B cell (primary cell): Measurements from ENCODE around the gene FSD1. TPM values are rescaled to one million over a fixed set of nuclear protein-coding genes. Genes with fewer than 3 reads are reported as not detected.

Experiments used
- ATAC-seq: fragments of 200-7000 bp; cut with Tn5 transposase; one replicate; pipeline ENCODE4 v1.10.0; 2021; ENCODE audit warnings: low read depth, mild to moderate bottlenecking, moderate number of reproducible peaks, moderate library complexity
- CTCF ChIA-PET: fragments of 350-600 bp; sonication (Branson Sonifier 250); formaldehyde crosslinking; loops from one replicate; lab custom pipeline; 2021; ENCODE audit warnings: antibody characterized with exemption, inconsistent platforms; lab: Charles Lee
- POLR2A ChIA-PET: fragments of 350-600 bp; sonication (Branson Sonifier 250); formaldehyde crosslinking; loops from one replicate; lab custom pipeline; 2021; ENCODE audit warnings: antibody characterized with exemption; lab: Charles Lee
- DNase-seq: peaks from one replicate; pipeline ENCODE4 v3.0.0; 2013
- H2AFZ ChIP-seq: 2 replicates; pipeline ENCODE4 v1.6.1; 2012; ENCODE audit warnings: mild to moderate bottlenecking, low read depth, low read length; ENCODE audit not compliant: insufficient read depth, poor library complexity, severe bottlenecking
- H3K27ac ChIP-seq, 2 donors: 1 replicate in 1 of 2; 2 replicates in 1 of 2; pipeline ENCODE4 v1.5.1; 2012 to 2013; ENCODE audit warnings: low read length in 2 of 2, mild to moderate bottlenecking in 2 of 2, moderate library complexity in 1 of 2
- H3K27me3 ChIP-seq, 4 experiments: fragments of 200-600 bp in 1 of 4; sonication (generic) in 1 of 4; replicated peaks in 1 of 4; 1 replicate in 2 of 4; 2 replicates in 2 of 4; pipeline versions ENCODE4 v1.6.1 to v1.7.0; 2013 to 2016; ENCODE audit warnings: low read length in 3 of 4, mild to moderate bottlenecking in 2 of 4, mixed read lengths in 1 of 4, moderate library complexity in 1 of 4; ENCODE audit not compliant: insufficient read depth in 4 of 4, control insufficient read depth in 3 of 4; ENCODE audit errors: control extremely low read depth in 1 of 4
- H3K36me3 ChIP-seq, 2 experiments: replicated peaks in 1 of 2; 1 replicate in 1 of 2; 2 replicates in 1 of 2; pipeline versions ENCODE4 v1.6.1 to v1.7.1; 2013; ENCODE audit warnings: low read length in 1 of 2; ENCODE audit not compliant: insufficient read depth in 2 of 2, control insufficient read depth in 1 of 2; ENCODE audit errors: control extremely low read depth in 1 of 2, extremely low read depth in 1 of 2
- H3K4me1 ChIP-seq, 2 donors: fragments of 200-600 bp in 1 of 2; sonication (generic) in 1 of 2; 1 replicate in 1 of 2; 2 replicates in 1 of 2; pipeline versions ENCODE4 v1.5.1 to v1.6.1; 2013 to 2017; ENCODE audit warnings: low read length in 2 of 2; ENCODE audit not compliant: control insufficient read depth in 2 of 2, insufficient read depth in 2 of 2
- H3K4me2 ChIP-seq: replicated peaks from 2 replicates; pipeline ENCODE3; 2012; ENCODE audit warnings: mild to moderate bottlenecking, low read depth, low read length; ENCODE audit not compliant: poor library complexity, severe bottlenecking
- H3K4me3 ChIP-seq, 5 experiments: fragments of 200-600 bp in 1 of 5; sonication (generic) in 1 of 5; 1 replicate in 3 of 5; 2 replicates in 2 of 5; pipeline versions ENCODE4 v1.5.1 to v1.7.0; 2011 to 2016; ENCODE audit warnings: low read length in 4 of 5, mild to moderate bottlenecking in 4 of 5, low read depth in 2 of 5, control low read depth in 1 of 5, moderate library complexity in 1 of 5; ENCODE audit not compliant: insufficient read depth in 1 of 5; ENCODE audit errors: control extremely low read depth in 1 of 5, extremely low read depth in 1 of 5
- H3K79me2 ChIP-seq: fragments of 200-600 bp; sonication (generic); one replicate; pipeline ENCODE4 v1.6.0; 2016; ENCODE audit warnings: low read length; ENCODE audit not compliant: control insufficient read depth, insufficient read depth
- H3K9ac ChIP-seq: fragments of 200-600 bp; sonication (generic); 2 replicates; pipeline ENCODE4 v1.6.1; 2017; ENCODE audit warnings: mild to moderate bottlenecking, low read length, moderate library complexity
- H3K9me3 ChIP-seq, 3 donors: one replicate each; pipeline versions ENCODE4 v1.6.1 to v1.7.1; 2013; ENCODE audit warnings: low read length in 2 of 3; ENCODE audit not compliant: control insufficient read depth in 2 of 3, insufficient read depth in 1 of 3; ENCODE audit errors: control extremely low read depth in 1 of 3
- H4K20me1 ChIP-seq: 2 replicates; pipeline ENCODE4 v1.6.0; 2012; ENCODE audit warnings: mild to moderate bottlenecking, low read length; ENCODE audit not compliant: insufficient read depth, control insufficient read depth, poor library complexity, severe bottlenecking
- H3K27ac Mint-ChIP-seq: one replicate; pipeline ENCODE4 v1.8.0; 2021; ENCODE audit warnings: mixed read lengths
- H3K27me3 Mint-ChIP-seq: one replicate; pipeline ENCODE4 v1.8.0; 2021; ENCODE audit warnings: mixed read lengths
- H3K4me1 Mint-ChIP-seq: one replicate; pipeline ENCODE4 v1.8.0; 2021; ENCODE audit warnings: mixed read lengths
- H3K4me3 Mint-ChIP-seq: one replicate; pipeline ENCODE4 v1.8.0; 2021; ENCODE audit warnings: mixed read lengths
- H3K9me3 Mint-ChIP-seq: one replicate; pipeline ENCODE4 v1.8.0; 2022; ENCODE audit warnings: mixed read lengths; ENCODE audit not compliant: insufficient read depth
- CTCF ChIP-seq: fragments of 200-600 bp; IDR thresholded peaks from one replicate; pipeline ENCODE4 v1.8.0; 2022; ENCODE audit warnings: antibody characterized with exemption, mild to moderate bottlenecking
- EZH2 ChIP-seq: IDR thresholded peaks from 2 replicates; pipeline ENCODE4 v1.6.1; 2012; ENCODE audit warnings: borderline replicate concordance, low read depth, mild to moderate bottlenecking, moderate library complexity, low read length; ENCODE audit not compliant: insufficient read depth, poor library complexity, severe bottlenecking
- WGBS: methylation state at CpG from one replicate; pipeline ENCODE4 v1.1.5; 2013; ENCODE audit warnings: missing lambda C conversion rate; ENCODE audit not compliant: insufficient coverage; 5-methylcytosine and 5-hydroxymethylcytosine counted together
- intact Hi-C: fragments of 100-400 bp; cut with micrococcal nuclease; formaldehyde crosslinking; loops from one replicate; pipeline ENCODE4 v1.10.0; 2022
- polyA plus RNA-seq: library from polyadenylated mRNA; depleted of rRNA; stranded (reverse); fragments of >200 nt; gene quantifications from 2 replicates; pipeline ENCODE4 v1.2.3, GENCODE V29; 2012
- total RNA-seq, 2 donors: library from RNA; stranded (reverse); fragments of 120-200 nt in 1 of 2; gene quantifications; 1 replicate in 1 of 2; 2 replicates in 1 of 2; pipeline versions ENCODE4 v1.2.3 to v1.2.4, GENCODE V29; 2013 to 2022

Gene FSD1
- total and polyA plus RNA-seq, 2 donors (not counting 1 experiment from before 2014, with no cell fraction given) = 2.7 to 2.8 TPM

GRCh38 chr19:4350111-4350510 lies 45.7 kb downstream of the FSD1 start:
- Histone ChIP-seq H3K4me3 (no peak overlapping the region), H4K20me1 (no peaks in the 10 kb centered on the region), H3K27me3 (no peaks in the 10 kb centered on the region), H3K9ac (no peak overlapping the region), H3K27ac (no peak overlapping the region), H3K9me3 (no peaks in the 10 kb centered on the region), H3K36me3 (peaks cover 2 to 9% of the 10 kb centered on the region in 2 experiments), H2AFZ (no peak overlapping the region), H3K79me2 (no peaks in the 10 kb centered on the region), H3K4me2 (no peak overlapping the region), H3K4me1 (peaks cover 0 to 5% of the 10 kb centered on the region in 2 donors)
- Mint-ChIP-seq H3K27ac (no peak overlapping the region), H3K27me3 (no peaks in the 10 kb centered on the region), H3K4me1 (peaks cover 5% of the 10 kb centered on the region), H3K9me3 (no peaks in the 10 kb centered on the region), H3K4me3 (no peak overlapping the region)
- intact Hi-C loops = no loop called here
- ChIA-PET CTCF (no interaction called here), POLR2A (no interaction called here)
- WGBS = 90% methylated on average over 8 of the region's 8 CpGs
- no peak for ATAC-seq
- TF ChIP-seq CTCF (no peak), EZH2 (no peak)
- DNase-seq = no peak

- no peak for DNase-seq
- H3K27me3 Mint-ChIP-seq = no peaks in the 10 kb centered on the region
- no peak overlapping the region for H3K4me3 Mint-ChIP-seq
- H4K20me1 ChIP-seq = no peaks in the 10 kb centered on the region
- WGBS = 99% methylated on average over 9 of the region's 9 CpGs
- intact Hi-C loops = no loop called here
- no peak overlapping the region for H3K27ac ChIP-seq
- peaks cover 0 to 5% of the 10 kb centered on the region in 2 donors for H3K4me1 ChIP-seq
- H3K36me3 ChIP-seq = peaks cover 2 to 6% of the 10 kb centered on the region in 2 experiments
- H3K4me3 ChIP-seq = no peak overlapping the region
- ChIA-PET CTCF (no interaction called here), POLR2A (no interaction called here)
- H3K4me2 ChIP-seq = no peak overlapping the region
- TF ChIP-seq CTCF (no peak), EZH2 (no peak)
- no peaks in the 10 kb centered on the region for H3K79me2 ChIP-seq
- H3K9me3 ChIP-seq = no peaks in the 10 kb centered on the region
- H3K27me3 ChIP-seq = no peaks in the 10 kb centered on the region
- peaks cover 2% of the 10 kb centered on the region for H3K4me1 Mint-ChIP-seq
- H2AFZ ChIP-seq = no peak overlapping the region
- ATAC-seq = no peak
- H3K27ac Mint-ChIP-seq = no peak overlapping the region
- H3K9me3 Mint-ChIP-seq = no peaks in the 10 kb centered on the region
- H3K9ac ChIP-seq = no peak overlapping the region
Measured at GRCh38 chr19:4350726-4351125, 46.3 kb downstream of the FSD1 start.
